Neuronal stem cell (in vitro differentiated cells): ENCODE results near the gene KCNH3.
A peak's percentile ranks its signal among the peaks of the same experiment; 100 is the strongest.

Source experiments
- DNase-seq: peaks from one replicate; pipeline ENCODE4 v3.0.0-alpha.2; 2013; ENCODE audit warnings: low spot score
- H2AFZ ChIP-seq: one replicate; pipeline ENCODE4 v1.6.1; 2013; ENCODE audit warnings: mild to moderate bottlenecking, low read length, inconsistent platforms
- H2AK5ac ChIP-seq: 2 replicates; pipeline ENCODE4 v1.6.1; 2013; ENCODE audit warnings: low read depth, mild to moderate bottlenecking, inconsistent platforms, low read length, moderate library complexity, mixed read lengths
- H2BK120ac ChIP-seq: 2 replicates; pipeline ENCODE4 v1.6.1; 2013; ENCODE audit warnings: low read depth, mild to moderate bottlenecking, inconsistent platforms, low read length, moderate library complexity, mixed read lengths
- H2BK12ac ChIP-seq: one replicate; pipeline ENCODE4 v1.6.1; 2013; ENCODE audit warnings: low read length, inconsistent platforms
- H2BK15ac ChIP-seq: 2 replicates; pipeline ENCODE4 v1.6.1; 2013; ENCODE audit warnings: mild to moderate bottlenecking, low read length, inconsistent platforms, mixed read lengths
- H2BK5ac ChIP-seq: one replicate; pipeline ENCODE4 v1.6.1; 2013; ENCODE audit warnings: inconsistent platforms, mild to moderate bottlenecking, low read length, moderate library complexity
- H3K14ac ChIP-seq: one replicate; pipeline ENCODE4 v1.6.1; 2013; ENCODE audit warnings: low read length, inconsistent platforms
- H3K18ac ChIP-seq: 2 replicates; pipeline ENCODE4 v1.6.1; 2013; ENCODE audit warnings: low read length, inconsistent platforms
- H3K23ac ChIP-seq: 2 replicates; pipeline ENCODE4 v1.6.1; 2013; ENCODE audit warnings: low read depth, mild to moderate bottlenecking, mixed read lengths, low read length, inconsistent platforms; ENCODE audit not compliant: poor library complexity
- H3K27ac ChIP-seq: replicated peaks from 3 replicates; pipeline ENCODE4 v1.5.1; 2013; ENCODE audit warnings: low read length, inconsistent platforms
- H3K27me3 ChIP-seq, 3 experiments: 2 replicates each; pipeline ENCODE4 v1.6.1; 2013; ENCODE audit warnings: low read length in 3 of 3, mild to moderate bottlenecking in 2 of 3, inconsistent platforms in 1 of 3, low read depth in 1 of 3, mixed read lengths in 1 of 3, moderate library complexity in 1 of 3; ENCODE audit not compliant: control insufficient read depth in 3 of 3, insufficient read depth in 3 of 3
- H3K36me3 ChIP-seq, 2 donors: replicated peaks in 1 of 2; 2 replicates each; pipeline ENCODE4 v1.6.1; 2013; ENCODE audit warnings: low read length in 2 of 2; ENCODE audit not compliant: control insufficient read depth in 2 of 2, insufficient read depth in 2 of 2
- H3K4ac ChIP-seq: 2 replicates; pipeline ENCODE4 v1.6.1; 2013; ENCODE audit warnings: inconsistent platforms, mild to moderate bottlenecking, low read length, moderate library complexity
- H3K4me1 ChIP-seq, 2 donors: 1 replicate in 1 of 2; 2 replicates in 1 of 2; pipeline ENCODE4 v1.6.1; 2013; ENCODE audit warnings: low read length in 2 of 2, low read depth in 1 of 2; ENCODE audit not compliant: control insufficient read depth in 2 of 2, insufficient read depth in 1 of 2
- H3K4me2 ChIP-seq: one replicate; pipeline ENCODE4 v1.6.1; 2013; ENCODE audit warnings: mild to moderate bottlenecking, low read length, inconsistent platforms; ENCODE audit not compliant: insufficient read depth, poor library complexity, severe bottlenecking
- H3K4me3 ChIP-seq, 2 donors: 2 replicates each; pipeline ENCODE4 v1.5.1; 2013; ENCODE audit warnings: low read length in 2 of 2, mild to moderate bottlenecking in 2 of 2, inconsistent platforms in 1 of 2, moderate library complexity in 1 of 2
- H3K79me1 ChIP-seq: one replicate; pipeline ENCODE4 v1.6.1; 2013; ENCODE audit warnings: low read depth, mild to moderate bottlenecking, inconsistent platforms, low read length, moderate library complexity
- H3K9ac ChIP-seq: one replicate; pipeline ENCODE4 v1.6.1; 2013; ENCODE audit warnings: mild to moderate bottlenecking, low read depth, low read length, inconsistent platforms; ENCODE audit not compliant: poor library complexity
- H3K9me3 ChIP-seq, 2 donors: replicated peaks in 1 of 2; 2 replicates each; pipeline versions ENCODE3 to v1.6.1; 2013; ENCODE audit warnings: low read length in 2 of 2, mild to moderate bottlenecking in 2 of 2, inconsistent platforms in 1 of 2, low read depth in 1 of 2, mixed read lengths in 1 of 2, moderate library complexity in 1 of 2; ENCODE audit not compliant: control insufficient read depth in 2 of 2, insufficient read depth in 1 of 2
- H4K8ac ChIP-seq: one replicate; pipeline ENCODE4 v1.6.1; 2013; ENCODE audit warnings: low read depth, mild to moderate bottlenecking, inconsistent platforms, low read length, moderate library complexity
- H4K91ac ChIP-seq: one replicate; pipeline ENCODE4 v1.6.1; 2013; ENCODE audit warnings: low read length, low read depth, mild to moderate bottlenecking, inconsistent platforms; ENCODE audit not compliant: poor library complexity
- WGBS, 2 donors: extraction: QIAGEN DNeasy Blood & Tissue Kit; methylation state at CpG; one replicate each; pipeline ENCODE4 v1.1.7; 2013; ENCODE audit warnings: missing lambda C conversion rate in 2 of 2, mixed read lengths in 1 of 2; ENCODE audit not compliant: insufficient read length in 2 of 2, insufficient replicate concordance in 1 of 2; ENCODE audit errors: extremely low coverage in 2 of 2; 5-methylcytosine and 5-hydroxymethylcytosine counted together

KCNH3 gene

DNA sequence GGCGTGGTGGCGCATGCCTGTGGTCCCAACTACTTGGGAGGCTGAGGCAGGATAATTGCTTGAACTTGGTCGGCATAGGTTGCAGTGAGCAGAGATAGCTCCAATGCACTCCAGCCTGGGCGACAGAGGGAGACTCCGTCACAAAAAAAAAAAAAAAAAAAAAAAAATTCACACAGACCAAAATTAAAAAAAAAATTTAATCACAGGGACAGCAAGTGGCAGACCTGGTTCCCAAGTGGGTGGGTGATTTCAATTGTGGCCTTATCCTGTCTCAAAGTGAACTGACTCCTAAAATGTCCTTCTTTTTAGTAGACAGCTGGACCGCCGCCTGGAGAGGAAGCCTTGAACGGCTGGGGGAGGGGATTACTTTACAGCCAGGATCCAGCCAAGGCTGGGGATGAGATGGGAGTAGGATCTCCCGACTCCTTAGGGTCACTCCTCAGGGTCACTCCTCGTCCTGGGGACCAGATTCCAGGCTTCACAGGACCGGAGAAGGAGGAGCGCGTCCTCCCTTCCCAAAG is 1.5 kb upstream of the KCNH3 start:
- no CpG with 5 or more reads among the region's 13 CpGs for WGBS, 2 donors
- no peak for DNase-seq

DNA sequence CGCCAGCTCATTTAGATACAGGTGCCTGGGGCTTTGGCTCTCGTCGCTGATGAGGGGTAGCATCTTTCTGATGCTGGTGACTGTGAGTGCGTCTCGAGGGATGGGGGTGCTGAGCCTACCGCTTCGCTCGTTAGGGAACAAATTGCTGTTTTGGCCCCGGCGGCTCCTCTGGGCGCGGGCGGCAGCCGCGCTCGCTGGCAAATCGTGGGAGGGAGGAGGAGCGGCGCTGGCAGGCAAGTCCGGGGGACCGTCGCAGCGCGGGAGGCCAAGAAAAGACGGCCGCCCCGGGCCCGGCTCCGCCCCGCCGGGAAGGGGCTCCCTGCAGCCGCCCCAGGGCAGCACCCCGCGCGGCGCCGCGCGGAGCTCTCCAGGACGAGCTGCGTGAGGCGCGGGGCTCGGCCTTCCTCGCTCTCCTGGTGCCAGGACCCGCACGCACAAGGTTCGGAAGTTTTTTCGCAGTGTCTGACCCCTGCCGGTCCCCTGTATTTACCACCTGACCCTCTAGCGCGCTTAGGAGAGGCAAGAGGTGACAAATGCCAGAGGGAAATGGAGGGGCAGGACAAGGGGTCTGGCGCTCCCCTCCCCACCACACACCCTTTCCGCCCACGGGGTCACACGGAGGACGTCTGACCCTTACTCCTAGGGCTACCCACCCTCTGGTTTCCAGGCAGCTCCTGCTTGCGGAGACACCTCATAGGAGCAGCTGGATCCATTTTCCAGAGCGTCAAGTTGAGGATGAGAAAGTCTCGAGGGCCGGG is 899 bp upstream of the KCNH3 start:
- no peak overlapping the region for H4K91ac ChIP-seq
- H3K27me3 ChIP-seq, result peaks cover 28 to 76% (median 74%) of the 10 kb centered on the region in 3 experiments
- DNase-seq, result no peak
- H3K36me3 ChIP-seq, result no peaks in the 10 kb centered on the region
- H3K27ac ChIP-seq, result no peak overlapping the region
- H2AFZ ChIP-seq, result peak overlapping the region; percentile 88
- no peak overlapping the region for H2BK120ac ChIP-seq
- peak overlapping the region; percentile 38 for H2AK5ac ChIP-seq
- H3K4ac ChIP-seq, result no peak overlapping the region
- peak overlapping the region; percentile 61 for H2BK15ac ChIP-seq
- H2BK5ac ChIP-seq, result no peak overlapping the region
- H3K23ac ChIP-seq, result peak overlapping the region; percentile 56
- no peaks in the 10 kb centered on the region for H3K79me1 ChIP-seq
- H2BK12ac ChIP-seq, result no peak overlapping the region
- peak overlapping the region; percentile 79 for H3K18ac ChIP-seq
- H3K4me3 ChIP-seq, result peak overlapping the region; percentile 38 to 58
- H3K4me2 ChIP-seq, result peak overlapping the region; percentile 85
- no CpG with 5 or more reads among the region's 61 CpGs for WGBS, 2 donors
- peaks cover 0 to 2% of the 10 kb centered on the region in 2 donors for H3K9me3 ChIP-seq
- H3K14ac ChIP-seq, result peak overlapping the region; percentile 78
- H4K8ac ChIP-seq, result no peak overlapping the region
- peak overlapping the region; percentile 14 for H3K9ac ChIP-seq
- H3K4me1 ChIP-seq, result peaks cover 13 to 14% of the 10 kb centered on the region in 2 donors

More for the DNA sequence above, 1.5 kb upstream of the KCNH3 start:
- no peak overlapping the region for H3K4ac ChIP-seq
- peak overlapping the region; percentile 38 to 58 for H3K4me3 ChIP-seq
- no peak overlapping the region for H4K91ac ChIP-seq
- peaks cover 28 to 70% (median 68%) of the 10 kb centered on the region in 3 experiments for H3K27me3 ChIP-seq
- peak overlapping the region; percentile 61 for H2BK15ac ChIP-seq
- no peak overlapping the region for H2AK5ac ChIP-seq
- H2BK12ac ChIP-seq, result no peak overlapping the region
- H3K4me2 ChIP-seq, result peak overlapping the region; percentile 85
- H4K8ac ChIP-seq, result no peak overlapping the region
- H3K79me1 ChIP-seq, result no peaks in the 10 kb centered on the region
- no peak overlapping the region for H3K14ac ChIP-seq
- peaks cover 13 to 14% of the 10 kb centered on the region in 2 donors for H3K4me1 ChIP-seq
- H3K27ac ChIP-seq, result no peak overlapping the region
- no peak overlapping the region for H2BK5ac ChIP-seq
- H3K9me3 ChIP-seq, result peaks cover 0 to 2% of the 10 kb centered on the region in 2 donors
- no peak overlapping the region for H2BK120ac ChIP-seq
- H3K18ac ChIP-seq, result peak overlapping the region; percentile 79
- peak overlapping the region; percentile 14 for H3K9ac ChIP-seq
- H3K36me3 ChIP-seq, result no peaks in the 10 kb centered on the region
- H2AFZ ChIP-seq, result peak overlapping the region; percentile 88
- peak overlapping the region; percentile 56 for H3K23ac ChIP-seq

DNA sequence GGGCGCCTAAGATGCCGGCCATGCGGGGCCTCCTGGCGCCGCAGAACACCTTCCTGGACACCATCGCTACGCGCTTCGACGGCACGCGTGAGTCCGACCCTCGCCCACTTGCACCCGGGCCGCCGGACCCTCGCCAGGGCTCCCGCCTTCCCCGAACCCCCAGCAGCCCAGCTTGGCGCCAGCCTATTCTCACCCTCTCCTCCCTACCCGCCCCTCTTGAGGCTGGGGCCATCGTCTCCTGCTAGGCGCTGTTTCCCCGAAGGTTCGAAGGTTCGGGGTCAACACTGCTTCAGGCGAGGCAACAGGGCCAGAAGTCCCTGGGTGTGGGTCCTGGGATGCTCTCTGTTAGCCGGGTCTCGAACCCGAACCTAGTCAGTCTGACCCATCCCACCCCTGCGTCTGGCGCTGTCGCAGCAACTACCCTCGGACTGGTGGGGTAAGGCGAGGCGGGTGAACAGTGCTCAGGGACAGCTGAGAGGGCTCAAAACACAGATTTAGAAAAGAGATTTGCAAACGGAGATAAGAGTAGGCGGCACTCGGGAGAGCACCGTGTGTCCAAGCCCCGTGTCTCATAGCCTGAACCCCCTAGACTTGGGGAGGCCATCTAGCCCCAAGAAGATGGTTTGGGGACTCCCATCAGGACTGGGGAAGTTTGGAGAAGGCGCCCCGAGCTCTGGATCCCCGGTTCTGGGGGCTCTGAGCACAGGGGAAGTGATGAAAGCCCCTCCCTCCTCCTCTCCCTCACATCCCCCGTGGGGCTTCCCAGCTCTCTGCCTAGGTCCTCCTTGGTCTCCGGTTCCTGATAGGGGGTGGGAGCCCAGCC is 787 bp downstream of the KCNH3 start:
- Histone ChIP-seq H3K4me2 (peak overlapping the region; percentile 30), H4K8ac (no peak overlapping the region), H3K9me3 (peaks cover 0 to 2% of the 10 kb centered on the region in 2 donors), H3K4ac (no peak overlapping the region), H2BK120ac (peak overlapping the region; percentile 26), H2BK5ac (no peak overlapping the region), H2BK12ac (no peak overlapping the region), H3K23ac (peak overlapping the region; percentile 76), H3K79me1 (no peaks in the 10 kb centered on the region), H3K27me3 (peaks cover 33 to 93% (median 91%) of the 10 kb centered on the region in 3 experiments), H4K91ac (no peak overlapping the region), H3K18ac (peak overlapping the region; percentile 83), H3K36me3 (no peaks in the 10 kb centered on the region), H2AFZ (peak overlapping the region; percentile 0), H3K4me3 (no peak overlapping the region), H3K4me1 (peaks cover 19 to 23% of the 10 kb centered on the region in 2 donors), H3K9ac (no peak overlapping the region), H2AK5ac (peak overlapping the region; percentile 94), H3K27ac (no peak overlapping the region), H2BK15ac (peak overlapping the region; percentile 86), H3K14ac (no peak overlapping the region)
- WGBS, 2 donors, result no CpG with 5 or more reads among the region's 47 CpGs
- DNase-seq, result no peak
